HL-60 (cell line): ENCODE results near the gene MTCL1.

ENCODE experiments used
- DNase-seq, 2 experiments: peaks; one replicate each; pipeline ENCODE4 v3.0.0-alpha.2; 2010 to 2020; ENCODE audit warnings: low read depth in 1 of 2, low spot score in 1 of 2
- H3K27ac ChIP-seq: fragments of 250-450 bp; sonication (Bioruptor Pico); replicated peaks from 2 replicates; pipeline ENCODE4 v1.5.1; 2020; ENCODE audit warnings: mild to moderate bottlenecking, moderate library complexity
- H3K27me3 ChIP-seq: fragments of 250-450 bp; sonication (Bioruptor Pico); 2 replicates; pipeline ENCODE4 v1.5.1; 2021; ENCODE audit warnings: mild to moderate bottlenecking, moderate library complexity; ENCODE audit not compliant: insufficient read depth, poor library complexity, severe bottlenecking
- H3K4me3 ChIP-seq: replicated peaks from 2 replicates; pipeline ENCODE4 v1.5.1; 2011; ENCODE audit warnings: mild to moderate bottlenecking, control low read depth, low read length; ENCODE audit not compliant: insufficient read depth
- GABPA ChIP-seq: IDR thresholded peaks from 2 replicates; pipeline ENCODE4 v1.6.1; 2012; ENCODE audit warnings: low read depth
- POLR2AphosphoS5 ChIP-seq: IDR thresholded peaks from 2 replicates; pipeline ENCODE4 v1.6.1; 2012; ENCODE audit warnings: low read depth
- SPI1 ChIP-seq: IDR thresholded peaks from 2 replicates; pipeline ENCODE4 v1.6.1; 2012; ENCODE audit warnings: low read depth, mild to moderate bottlenecking, borderline replicate concordance
- TF ChIP-seq, protein P1 (sequence below): IDR thresholded peaks from one replicate; pipeline ENCODE4 v1.5.1; 2011; ENCODE audit warnings: low read length, control low read depth, inconsistent platforms; ENCODE audit not compliant: insufficient read depth
- TF ChIP-seq, protein P2 (sequence below): IDR thresholded peaks from 2 replicates; pipeline ENCODE4 v1.6.1; 2012; ENCODE audit warnings: low read depth; ENCODE audit not compliant: insufficient replicate concordance

Gene MTCL1

DNA sequence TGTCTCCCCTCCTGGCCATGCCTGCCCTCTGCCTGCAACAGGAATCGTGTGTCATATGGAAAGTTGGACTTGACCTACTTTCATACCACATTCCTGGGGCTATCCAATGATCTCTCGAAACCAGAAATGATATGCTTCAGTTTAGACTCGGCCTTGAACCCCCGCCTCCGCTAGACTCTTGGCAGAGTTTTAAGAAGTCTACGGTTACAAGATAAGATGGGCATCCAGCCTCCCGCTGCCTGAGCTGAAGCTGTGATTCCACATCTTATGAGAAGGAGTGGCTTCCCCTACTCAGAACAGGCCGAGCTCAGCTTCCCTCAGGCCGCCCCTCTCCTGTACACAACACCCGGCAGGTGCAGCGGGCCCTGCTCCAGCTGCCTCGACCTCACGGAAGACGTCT, 73.9 kb downstream of the MTCL1 start:
- no peak overlapping the region for H3K27ac ChIP-seq
- no peak for TF ChIP-seq GABPA
- no peak for TF ChIP-seq POLR2AphosphoS5
- TF ChIP-seq, protein P1, sequence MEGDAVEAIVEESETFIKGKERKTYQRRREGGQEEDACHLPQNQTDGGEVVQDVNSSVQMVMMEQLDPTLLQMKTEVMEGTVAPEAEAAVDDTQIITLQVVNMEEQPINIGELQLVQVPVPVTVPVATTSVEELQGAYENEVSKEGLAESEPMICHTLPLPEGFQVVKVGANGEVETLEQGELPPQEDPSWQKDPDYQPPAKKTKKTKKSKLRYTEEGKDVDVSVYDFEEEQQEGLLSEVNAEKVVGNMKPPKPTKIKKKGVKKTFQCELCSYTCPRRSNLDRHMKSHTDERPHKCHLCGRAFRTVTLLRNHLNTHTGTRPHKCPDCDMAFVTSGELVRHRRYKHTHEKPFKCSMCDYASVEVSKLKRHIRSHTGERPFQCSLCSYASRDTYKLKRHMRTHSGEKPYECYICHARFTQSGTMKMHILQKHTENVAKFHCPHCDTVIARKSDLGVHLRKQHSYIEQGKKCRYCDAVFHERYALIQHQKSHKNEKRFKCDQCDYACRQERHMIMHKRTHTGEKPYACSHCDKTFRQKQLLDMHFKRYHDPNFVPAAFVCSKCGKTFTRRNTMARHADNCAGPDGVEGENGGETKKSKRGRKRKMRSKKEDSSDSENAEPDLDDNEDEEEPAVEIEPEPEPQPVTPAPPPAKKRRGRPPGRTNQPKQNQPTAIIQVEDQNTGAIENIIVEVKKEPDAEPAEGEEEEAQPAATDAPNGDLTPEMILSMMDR = no peak
- TF ChIP-seq SPI1 = no peak
- TF ChIP-seq, protein P2, sequence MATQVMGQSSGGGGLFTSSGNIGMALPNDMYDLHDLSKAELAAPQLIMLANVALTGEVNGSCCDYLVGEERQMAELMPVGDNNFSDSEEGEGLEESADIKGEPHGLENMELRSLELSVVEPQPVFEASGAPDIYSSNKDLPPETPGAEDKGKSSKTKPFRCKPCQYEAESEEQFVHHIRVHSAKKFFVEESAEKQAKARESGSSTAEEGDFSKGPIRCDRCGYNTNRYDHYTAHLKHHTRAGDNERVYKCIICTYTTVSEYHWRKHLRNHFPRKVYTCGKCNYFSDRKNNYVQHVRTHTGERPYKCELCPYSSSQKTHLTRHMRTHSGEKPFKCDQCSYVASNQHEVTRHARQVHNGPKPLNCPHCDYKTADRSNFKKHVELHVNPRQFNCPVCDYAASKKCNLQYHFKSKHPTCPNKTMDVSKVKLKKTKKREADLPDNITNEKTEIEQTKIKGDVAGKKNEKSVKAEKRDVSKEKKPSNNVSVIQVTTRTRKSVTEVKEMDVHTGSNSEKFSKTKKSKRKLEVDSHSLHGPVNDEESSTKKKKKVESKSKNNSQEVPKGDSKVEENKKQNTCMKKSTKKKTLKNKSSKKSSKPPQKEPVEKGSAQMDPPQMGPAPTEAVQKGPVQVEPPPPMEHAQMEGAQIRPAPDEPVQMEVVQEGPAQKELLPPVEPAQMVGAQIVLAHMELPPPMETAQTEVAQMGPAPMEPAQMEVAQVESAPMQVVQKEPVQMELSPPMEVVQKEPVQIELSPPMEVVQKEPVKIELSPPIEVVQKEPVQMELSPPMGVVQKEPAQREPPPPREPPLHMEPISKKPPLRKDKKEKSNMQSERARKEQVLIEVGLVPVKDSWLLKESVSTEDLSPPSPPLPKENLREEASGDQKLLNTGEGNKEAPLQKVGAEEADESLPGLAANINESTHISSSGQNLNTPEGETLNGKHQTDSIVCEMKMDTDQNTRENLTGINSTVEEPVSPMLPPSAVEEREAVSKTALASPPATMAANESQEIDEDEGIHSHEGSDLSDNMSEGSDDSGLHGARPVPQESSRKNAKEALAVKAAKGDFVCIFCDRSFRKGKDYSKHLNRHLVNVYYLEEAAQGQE = no peak
- DNase-seq = no peak
- H3K4me3 ChIP-seq = no peak overlapping the region
- H3K27me3 ChIP-seq = peaks cover 6% of the 10 kb centered on the region

DNA sequence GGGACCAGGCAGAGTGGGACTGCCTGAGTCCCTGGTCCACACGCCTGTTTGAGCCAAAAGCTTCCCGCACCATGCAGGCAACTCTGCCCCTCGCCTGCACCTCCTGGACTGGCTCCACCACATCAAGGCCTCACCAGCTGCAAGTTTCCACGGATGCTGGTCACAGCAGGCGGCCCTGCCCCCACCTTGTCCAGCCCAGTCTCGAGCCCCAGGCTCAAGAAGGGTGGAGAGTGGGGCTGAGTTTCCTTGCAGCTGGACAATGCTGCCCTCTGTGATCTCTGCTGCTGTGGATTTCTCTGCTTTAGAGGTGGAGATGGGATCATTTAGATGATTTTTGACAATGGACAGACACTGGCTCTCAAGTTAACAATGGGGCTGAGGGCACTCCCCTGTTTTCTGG, 74.9 kb downstream of the MTCL1 start:
- no peak overlapping the region for H3K27ac ChIP-seq
- H3K4me3 ChIP-seq = no peak overlapping the region
- DNase-seq = no peak
- TF ChIP-seq GABPA (no peak), SPI1 (no peak), POLR2AphosphoS5 (no peak)
- TF ChIP-seq, protein P2 = no peak
- TF ChIP-seq, protein P1 = no peak
- H3K27me3 ChIP-seq = peaks cover 6% of the 10 kb centered on the region

DNA sequence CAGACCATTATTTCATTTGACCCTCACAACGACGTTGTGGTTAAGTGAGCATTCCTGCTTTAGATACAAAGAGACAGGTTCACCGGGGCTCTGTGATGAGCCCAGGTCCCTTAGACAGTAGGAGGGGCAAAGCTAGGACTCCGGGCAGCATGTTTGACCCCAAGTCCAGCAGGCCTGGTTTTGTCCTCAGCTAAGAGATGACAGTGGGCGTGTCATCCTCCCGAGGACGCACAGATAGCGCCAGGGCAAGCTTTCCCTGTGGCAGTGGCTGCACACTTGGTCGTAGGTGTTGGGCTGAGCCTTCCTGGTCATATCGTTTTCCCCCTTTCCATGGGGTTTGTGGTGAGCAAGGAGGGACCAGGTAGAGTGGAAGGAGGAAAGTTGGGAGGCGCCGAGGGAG, 76.3 kb downstream of the MTCL1 start:
- Histone ChIP-seq H3K27ac (no peak overlapping the region), H3K27me3 (peaks cover 6% of the 10 kb centered on the region), H3K4me3 (no peak overlapping the region)
- TF ChIP-seq POLR2AphosphoS5 (no peak), GABPA (no peak), SPI1 (no peak)
- TF ChIP-seq, protein P2 = no peak
- TF ChIP-seq, protein P1 = no peak
- no peak for DNase-seq
